Glomerular visceral epithelial cell (primary cell): ENCODE measurements around the gene PPM1J.
"Not testable (repeated sequence)": the region's sequence is repeated elsewhere in the genome, so short reads cannot be mapped to it uniquely, and the experiment has no call there.

Experiments
- DNase-seq: peaks from one replicate; pipeline ENCODE4 v3.0.0-alpha.2; 2016; ENCODE audit errors: extremely low spot score

Gene PPM1J

GRCh38 chr1:112721966-112722524 is 6.9 kb upstream of the PPM1J start:
- no peak for DNase-seq

DNA sequence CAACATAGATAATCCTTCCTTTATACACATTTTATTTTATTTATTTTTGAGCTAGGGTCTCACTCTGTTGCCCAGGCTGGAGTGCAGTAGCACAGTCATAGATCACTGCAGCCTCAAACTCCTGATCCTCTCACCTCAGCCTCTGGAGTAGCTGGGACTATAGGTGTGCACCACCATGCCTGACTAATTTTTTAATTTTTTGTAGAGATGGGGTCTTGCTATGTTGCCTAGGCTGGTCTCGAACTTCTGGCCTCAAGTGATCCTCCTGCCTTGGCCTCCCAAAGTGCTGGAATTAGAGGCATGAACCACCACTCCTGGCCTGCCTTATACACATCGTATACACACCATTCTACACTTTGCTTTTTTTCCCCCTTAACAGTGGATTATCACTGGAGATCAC is 6.2 kb upstream of the PPM1J start:
- not testable (repeated sequence) for DNase-seq

DNA sequence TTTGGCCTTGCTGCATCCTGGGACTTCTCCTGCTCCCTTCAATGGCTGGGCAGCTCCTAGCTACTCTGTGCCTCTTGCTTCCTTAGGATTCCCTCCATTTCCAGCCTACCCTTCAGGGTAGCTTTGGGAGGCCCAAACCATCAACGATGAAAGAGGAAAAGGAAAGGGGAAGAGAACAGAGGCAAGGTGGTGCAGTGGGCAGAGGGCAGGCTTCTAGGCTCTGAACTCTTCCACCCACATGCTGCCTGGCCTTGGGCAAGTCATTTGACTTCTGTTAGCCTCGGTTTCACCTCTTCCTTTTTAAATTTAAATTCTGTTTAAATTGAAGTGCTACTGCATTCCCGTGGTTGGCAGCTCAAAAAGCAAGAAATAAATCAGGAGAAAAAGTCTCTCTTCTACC is 5.7 kb upstream of the PPM1J start:
- DNase-seq: no peak

DNA sequence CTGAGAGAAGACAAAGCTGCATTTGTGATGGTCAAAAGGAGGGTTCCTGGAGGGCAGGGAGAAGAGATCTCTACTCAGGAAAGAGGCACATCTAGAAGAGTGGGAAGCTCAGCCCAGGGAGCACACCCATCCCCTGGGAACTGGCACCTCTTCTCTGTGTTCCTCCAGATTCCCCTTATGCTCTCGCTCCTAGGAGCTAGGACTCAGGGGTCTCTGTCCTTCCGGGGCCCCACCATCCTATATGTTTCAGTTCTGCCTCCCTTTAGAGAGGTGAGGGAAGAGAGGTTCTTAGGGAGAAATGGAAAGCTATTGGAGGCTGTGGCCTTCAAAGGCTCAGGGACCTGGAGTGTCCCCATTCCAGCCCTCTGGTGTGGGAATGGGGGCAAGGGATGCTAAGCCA is 4.6 kb upstream of the PPM1J start:
- DNase-seq: no peak

DNA sequence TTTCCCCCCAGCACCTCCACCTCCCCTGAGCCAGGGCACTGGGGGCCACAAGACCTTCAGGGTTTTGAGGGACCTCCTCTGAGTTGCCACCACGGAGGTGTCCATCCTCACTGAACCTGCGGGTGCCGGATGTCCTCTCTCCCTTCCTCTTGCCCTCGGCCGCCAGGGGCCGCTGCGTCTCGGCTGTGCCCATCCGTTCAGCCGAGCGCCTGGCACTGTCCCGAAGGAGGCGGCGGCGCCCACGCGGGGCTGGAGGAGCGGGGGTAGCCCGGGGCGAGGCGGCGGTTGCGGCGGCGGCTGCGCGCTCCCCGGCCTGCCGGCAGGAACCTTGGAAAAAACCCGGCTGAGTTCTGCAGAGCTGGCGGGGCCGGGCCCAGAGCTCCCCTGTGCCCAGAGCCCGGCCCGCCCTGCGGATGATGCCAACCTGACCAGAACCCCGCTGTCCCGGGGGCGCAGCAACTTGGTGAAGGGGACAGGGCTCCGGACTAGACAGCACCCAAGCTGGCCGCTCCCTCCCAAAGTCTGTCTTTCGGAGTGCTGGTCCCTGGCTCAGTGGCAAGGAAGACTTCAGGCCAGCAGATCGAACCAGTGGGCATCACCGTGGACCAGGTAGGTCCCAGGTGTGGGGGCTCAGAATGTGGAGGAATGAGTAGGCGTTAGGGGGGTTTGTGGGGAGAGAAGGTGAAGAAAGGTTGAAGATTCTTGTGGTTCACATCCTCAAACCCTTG is 3.7 kb upstream of the PPM1J start:
- peak; percentile 78 for DNase-seq

DNA sequence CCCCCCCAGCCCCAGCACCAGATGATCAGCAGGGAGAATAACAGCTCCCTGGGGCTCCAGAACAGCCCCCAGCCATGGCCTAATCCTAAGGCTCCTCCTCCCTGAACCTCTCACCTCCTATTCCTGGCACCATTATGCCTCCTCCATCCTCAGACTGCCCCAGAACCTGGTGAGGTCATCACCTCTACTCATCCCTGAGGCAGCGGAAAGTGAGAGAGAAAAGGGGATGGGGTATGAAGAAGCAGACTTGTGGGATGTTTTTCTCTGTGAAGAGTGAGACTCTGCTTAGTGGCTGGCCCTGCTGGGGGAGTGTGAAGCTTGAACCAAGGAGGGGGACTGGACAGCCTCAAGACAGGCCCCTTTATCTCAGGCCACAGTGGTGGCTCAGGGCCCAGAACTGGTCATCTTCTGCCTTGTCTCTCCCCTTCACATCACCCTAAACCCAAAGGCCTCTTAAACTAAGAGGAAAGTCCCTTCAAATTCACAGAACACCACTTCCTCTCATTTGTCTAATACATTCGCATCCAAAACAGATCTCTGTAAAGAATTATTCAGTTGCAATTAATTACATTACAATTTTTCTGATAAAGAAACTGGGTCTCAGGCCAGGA is 2.2 kb upstream of the PPM1J start:
- DNase-seq: no peak

GRCh38 chr1:112716133-112716720 is 1.1 kb upstream of the PPM1J start:
- DNase-seq: peak; percentile 92

- no peak for DNase-seq
Observed at GRCh38 chr1:112714313-112715263, 544 bp downstream of the PPM1J start.

DNA sequence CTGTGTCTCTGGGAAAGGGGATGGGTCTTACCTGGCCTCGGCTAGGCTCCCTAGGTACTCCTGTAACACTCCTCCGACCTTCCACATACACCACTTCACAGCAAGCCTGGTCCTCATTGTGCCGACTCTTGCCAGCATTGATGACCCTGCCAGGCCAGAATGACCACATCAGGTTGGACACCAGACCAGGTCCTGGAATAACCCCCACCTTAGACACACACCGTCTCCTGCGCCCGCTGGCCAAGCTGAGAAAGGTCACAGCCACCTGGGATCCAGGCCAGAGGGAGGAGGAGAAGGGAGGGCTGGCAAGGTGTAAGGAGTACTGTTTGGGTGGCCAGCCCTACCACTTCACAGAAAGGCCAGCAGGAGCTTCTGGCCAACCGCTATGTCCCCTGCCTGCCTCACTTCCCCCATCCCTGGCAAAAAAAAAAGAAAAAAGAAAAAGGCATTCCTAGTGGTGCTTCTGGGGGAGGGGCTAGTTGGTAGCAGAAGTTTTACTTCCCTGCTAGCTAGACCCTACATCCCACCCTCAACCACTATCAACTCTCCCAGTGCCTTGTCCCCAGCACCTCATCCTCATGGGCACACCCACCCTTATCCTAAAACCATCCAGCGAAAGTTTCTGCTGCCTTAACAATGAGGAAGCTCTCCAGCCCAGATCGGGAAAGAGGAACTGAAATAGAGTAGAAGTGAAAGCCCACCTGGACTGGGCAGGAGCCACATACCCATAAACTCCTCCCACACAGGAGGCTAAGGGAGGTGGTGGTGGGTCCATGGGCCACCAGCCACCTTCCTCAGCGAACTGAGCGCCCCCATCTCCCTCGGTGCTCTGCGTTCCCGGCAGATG is 1.4 kb downstream of the PPM1J start:
- DNase-seq: no peak

DNA sequence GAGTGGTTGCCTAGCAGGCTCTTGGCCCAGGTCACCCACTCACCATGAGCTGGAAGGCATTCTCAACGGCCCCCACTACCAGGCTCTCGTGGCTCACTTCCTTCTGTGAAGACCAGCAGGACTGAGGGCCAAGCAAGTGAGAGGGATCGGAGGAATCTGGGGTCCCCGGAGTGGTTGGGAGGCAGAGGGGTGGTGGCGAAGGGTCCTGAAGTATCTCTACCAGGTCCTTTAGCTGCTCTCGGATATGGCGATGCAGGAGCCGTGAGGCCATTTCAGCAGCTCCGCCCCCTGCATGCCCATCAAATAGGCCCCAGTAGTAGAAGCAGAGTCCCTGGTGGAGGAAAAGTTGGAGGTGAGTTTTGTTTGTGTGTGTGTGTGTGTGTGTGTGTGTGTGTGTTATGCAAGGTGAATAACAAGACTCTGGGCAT is 2.4 kb downstream of the PPM1J start:
- DNase-seq: no peak

GRCh38 chr1:112712191-112712590 is 2.9 kb downstream of the PPM1J start:
- DNase-seq: no peak

GRCh38 chr1:112711670-112712069 is 3.5 kb downstream of the PPM1J start:
- no peak for DNase-seq

GRCh38 chr1:112711041-112711440 is 4.1 kb downstream of the PPM1J start:
- no peak for DNase-seq

DNA sequence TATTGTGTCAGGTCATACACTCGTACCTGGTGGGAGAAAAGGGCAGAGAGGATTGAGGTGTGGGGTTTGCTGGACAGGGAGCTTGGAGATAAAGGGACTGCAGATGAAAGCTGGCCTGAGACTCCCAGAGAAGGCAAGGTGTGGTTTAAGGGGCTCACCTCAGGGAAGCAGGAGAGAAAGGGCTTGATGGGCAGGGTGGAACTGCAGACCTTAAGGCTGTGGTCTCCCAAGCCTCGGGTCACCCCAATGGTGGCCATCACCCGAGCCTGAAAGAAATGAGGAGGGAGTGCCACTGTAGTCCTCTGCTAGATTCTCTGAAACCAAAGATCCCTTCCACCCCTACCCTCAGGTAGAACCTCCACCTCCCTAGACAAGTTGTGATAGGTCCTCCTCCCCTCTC is 4.5 kb downstream of the PPM1J start:
- DNase-seq: no peak

- DNase-seq: no peak
Observed at GRCh38 chr1:112710159-112710558, 5.0 kb downstream of the PPM1J start.

- DNase-seq: no peak
Observed at GRCh38 chr1:112708489-112708888, 6.6 kb downstream of the PPM1J start.

DNA sequence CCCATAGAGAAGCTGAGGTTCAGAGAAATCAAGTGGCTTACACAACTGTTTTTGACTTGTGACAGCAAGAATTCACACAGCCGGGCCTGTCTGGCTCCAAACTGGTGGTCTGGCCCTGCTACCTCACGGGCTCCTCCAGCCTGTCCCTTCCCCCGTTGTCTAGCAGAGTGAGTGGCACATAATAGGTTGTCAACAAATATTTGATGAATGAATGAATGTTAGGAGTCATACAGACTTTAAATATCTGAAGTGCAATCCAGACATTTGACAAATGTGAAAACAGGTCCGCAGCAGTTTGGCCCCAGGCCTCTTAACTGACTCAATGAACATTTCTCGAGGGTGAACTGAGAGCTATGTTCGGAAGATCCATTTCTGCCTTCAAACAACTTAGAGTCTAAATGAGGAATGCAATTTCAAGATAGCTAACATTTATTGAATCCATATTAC is 7.1 kb downstream of the PPM1J start:
- DNase-seq: no peak

DNA sequence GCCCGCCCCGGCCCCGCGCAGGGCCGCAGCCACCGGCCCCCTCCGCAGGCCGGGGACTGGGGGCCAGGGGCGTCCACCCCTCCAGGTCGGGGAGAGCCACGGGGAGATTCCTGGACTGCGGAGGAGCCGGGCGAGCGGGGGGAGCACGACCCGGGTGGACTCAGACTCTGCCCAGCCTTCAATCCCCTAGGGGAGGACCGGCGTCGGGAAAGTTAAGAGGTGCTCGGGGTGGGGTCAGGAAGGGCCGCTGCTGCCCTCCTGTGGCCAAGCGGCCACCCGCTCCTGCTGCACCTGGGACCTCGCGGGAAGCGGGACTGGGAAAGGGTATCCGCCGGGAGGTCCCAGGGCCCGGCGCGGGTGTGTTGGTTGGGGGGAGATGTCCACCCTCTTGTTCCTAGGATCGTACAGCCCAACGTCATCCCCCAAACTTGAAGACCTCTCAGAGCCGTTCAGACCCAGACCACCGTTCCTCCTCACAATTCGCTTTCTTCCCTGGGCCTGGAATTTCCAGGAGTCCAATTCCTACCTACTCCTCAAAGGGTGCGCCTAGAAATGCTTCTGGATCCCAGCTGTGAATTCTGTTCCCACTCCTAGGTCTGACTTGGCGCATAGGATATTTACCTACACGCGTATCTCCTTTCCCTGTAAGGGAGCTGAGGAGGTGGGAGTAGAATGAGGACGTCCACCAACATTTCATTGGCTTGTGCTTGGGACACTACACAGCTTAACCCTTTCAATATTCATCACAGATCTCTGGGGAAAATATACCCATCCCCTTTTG is 7.7 kb downstream of the PPM1J start:
- peak; percentile 90 for DNase-seq

- peak; percentile 83 for DNase-seq
Observed at GRCh38 chr1:112706505-112707220, 8.5 kb downstream of the PPM1J start, which contains the start of gene RHOC. RHOC (minus strand) TSS chr1:112707127; CDS start chr1:112703799, 3,328 bp downstream.
